ENCODE results near the gene DDIT4L. TPM values are rescaled to one million over a fixed set of nuclear protein-coding genes. Genes with fewer than 3 reads are reported as not detected.
"Not testable (repeated sequence)": the region's sequence is repeated elsewhere in the genome, so short reads cannot be mapped to it uniquely, and the experiment has no call there.

DDIT4L gene
- total RNA-seq, 1 experiment from 2014 or later: 0.40 TPM

DNA sequence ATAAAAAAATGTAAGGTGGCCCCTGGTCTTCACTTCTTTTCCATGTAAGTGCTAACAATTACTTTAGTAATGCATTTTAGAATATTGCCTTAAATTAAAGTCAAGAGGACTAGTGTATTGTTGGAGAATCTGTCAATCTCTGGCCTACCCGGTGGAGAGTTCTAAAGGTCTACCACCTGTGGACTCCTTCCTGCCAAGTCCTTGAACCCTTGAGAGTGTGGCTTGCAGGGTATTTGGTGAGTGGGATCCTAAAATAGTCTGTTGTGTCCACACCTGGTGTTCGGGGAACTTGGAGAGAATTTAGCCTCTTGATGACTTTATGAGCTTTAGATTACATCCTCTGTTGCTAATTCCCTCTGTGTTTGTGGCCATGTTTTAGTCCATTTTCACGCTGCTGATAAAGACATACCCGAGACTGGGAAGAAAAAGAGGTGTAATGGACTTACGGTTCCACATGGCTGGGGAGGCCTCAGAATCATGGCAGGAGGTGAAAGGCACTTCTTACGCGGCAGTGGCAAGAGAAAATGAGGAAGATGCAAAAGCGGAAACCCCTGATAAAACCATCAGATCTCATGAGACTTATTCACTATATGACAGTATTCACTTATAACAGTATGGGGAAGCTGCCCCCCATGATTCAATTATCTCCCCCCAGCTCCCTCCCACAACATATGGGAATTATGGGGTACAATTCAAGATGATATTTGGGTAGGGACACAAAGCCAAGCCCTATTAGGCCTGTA, 23.8 kb downstream of the DDIT4L start:
- DNase-seq (ENCODE audit: low read depth): no peak

- DNase-seq (ENCODE audit: low read depth): no peak
Measured at GRCh38 chr4:100165809-100166208, 24.5 kb downstream of the DDIT4L start.

- DNase-seq (ENCODE audit: low read depth): no peak
Measured at GRCh38 chr4:100164808-100165760, 25.2 kb downstream of the DDIT4L start.

DNA sequence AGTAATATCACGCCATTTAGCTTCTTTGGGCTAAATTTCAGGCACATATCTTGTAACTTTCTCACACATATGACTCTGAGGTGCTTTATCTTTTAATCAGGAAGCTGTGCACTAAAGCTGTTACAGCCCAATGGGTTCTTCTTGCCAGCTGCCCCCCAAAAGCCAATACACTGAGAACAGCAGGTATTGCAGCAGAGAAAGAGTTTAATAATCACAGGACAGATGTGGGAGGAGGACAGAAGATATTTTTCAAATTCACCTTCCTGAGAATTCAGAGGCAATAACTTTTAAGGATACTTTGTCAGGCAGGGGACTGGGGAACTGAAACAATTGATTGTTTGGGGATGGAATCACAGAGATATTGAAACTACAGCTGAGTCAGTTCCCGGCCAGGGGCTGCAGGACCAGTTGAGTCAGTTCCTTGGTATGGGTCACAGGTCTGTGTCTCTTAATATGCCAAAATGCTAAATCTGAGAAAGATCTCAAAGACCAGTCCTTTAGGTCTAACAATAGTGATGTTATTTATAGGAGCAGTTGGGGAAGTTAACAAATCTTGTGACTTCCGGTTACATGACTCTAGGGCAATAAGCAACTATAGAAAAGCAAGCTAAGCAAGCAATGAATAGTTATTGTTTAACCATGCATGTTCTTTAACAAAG, 28.1 kb downstream of the DDIT4L start:
- DNase-seq (ENCODE audit: low read depth): no peak

DNA sequence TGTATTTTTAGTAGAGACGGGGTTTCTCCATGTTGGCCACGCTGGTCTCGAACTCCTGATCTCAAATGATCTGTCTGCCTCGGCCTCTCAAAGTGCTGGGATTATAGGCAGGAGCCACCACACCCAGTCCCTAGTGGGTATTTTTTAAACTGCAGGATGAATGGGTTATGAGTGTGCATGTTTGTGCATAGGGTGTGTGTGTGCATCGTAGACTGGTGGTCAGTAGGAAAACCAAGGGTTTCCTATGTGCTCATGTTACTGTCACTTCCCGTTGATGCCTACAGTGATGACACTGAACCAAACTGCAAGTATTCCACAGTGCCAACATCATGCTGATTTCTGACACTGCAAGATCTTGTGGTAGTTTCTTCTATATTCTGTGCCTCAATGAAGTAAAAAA, 41.1 kb downstream of the DDIT4L start:
- DNase-seq (ENCODE audit: low read depth): no peak

- no peak for DNase-seq (ENCODE audit: low read depth)
Measured at GRCh38 chr4:100147684-100148083, 42.6 kb downstream of the DDIT4L start.

- no peak for DNase-seq (ENCODE audit: low read depth)
Measured at GRCh38 chr4:100147198-100147597, 43.1 kb downstream of the DDIT4L start.

- no peak for DNase-seq (ENCODE audit: low read depth)
Measured at GRCh38 chr4:100146756-100147155, 43.5 kb downstream of the DDIT4L start.

DNA sequence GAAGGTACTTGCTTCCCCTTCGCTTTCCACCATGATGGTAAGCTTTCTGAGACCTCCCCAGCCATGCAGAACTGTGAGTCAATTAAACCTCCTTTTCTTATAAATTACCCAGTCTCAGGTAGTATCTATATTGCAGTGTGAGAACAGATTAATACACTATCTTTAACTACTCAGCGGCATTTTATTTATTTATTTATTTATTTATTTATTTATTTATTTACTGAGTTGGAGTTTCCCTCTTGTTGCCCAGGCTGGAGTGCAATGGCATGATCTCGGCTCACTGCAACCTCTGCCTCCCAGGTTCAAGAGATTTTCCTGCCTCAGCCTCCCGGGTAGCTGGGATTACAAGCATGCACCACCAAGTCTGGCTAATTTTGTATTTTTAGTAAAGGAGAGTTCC, 52.9 kb downstream of the DDIT4L start:
- DNase-seq (ENCODE audit: low read depth): not testable (repeated sequence)

Other genes with a start within 250 kb of the DDIT4L start
- gene DNAJB14, start 243.8 kb downstream of the DDIT4L start, total RNA-seq (2014; rRNA removed): 33.9 and 37.4 TPM in 2 replicates
- gene H2AZ1, start 240.2 kb downstream of the DDIT4L start, total RNA-seq (2014; rRNA removed): 946 and 1,104 TPM in 2 replicates